HG03469 (cell line): ENCODE results near the gene SCGB3A2.

Experiments used
- ATAC-seq: cut with Tn5 transposase; IDR thresholded peaks from one replicate; pipeline ENCODE4 v1.9.1; 2021; ENCODE audit warnings: mild to moderate bottlenecking, moderate library complexity, moderate number of reproducible peaks; ENCODE audit not compliant: unreplicated experiment

The SCGB3A2 gene, protein sequence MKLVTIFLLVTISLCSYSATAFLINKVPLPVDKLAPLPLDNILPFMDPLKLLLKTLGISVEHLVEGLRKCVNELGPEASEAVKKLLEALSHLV

DNA sequence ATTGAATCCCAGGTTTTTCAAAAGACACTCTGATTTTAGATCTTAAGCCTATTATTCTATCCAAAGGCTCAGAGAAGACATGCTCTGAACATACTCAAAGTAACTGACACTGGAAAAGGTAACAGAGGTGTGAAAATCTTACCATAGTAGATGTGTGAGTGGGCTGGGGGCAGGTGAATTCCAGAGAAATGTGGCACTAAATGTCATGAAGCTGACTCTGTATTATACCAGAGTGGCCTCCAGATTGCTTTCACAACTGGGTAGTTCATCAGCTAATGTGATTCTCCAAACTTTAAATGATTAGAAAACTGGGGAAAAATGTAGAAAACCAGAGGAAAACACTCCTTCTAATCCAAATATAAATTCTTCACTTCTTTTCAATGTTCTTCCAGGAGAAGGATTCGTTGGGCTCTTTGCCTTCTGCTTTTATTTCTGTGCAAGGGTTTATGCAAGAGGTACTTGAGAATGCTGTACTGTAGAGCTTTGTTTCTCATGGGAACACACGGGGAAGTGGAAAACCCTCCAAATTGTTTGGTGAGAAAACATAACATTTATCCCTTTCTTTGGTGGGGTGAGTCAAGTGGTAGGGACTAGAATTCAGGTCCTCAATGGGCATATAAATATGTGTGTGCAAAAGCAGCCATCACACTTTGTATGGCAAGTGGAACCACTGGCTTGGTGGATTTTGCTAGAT lies at the start of gene SCGB3A2:
SCGB3A2 (plus strand) TSS at position 646 of the 694 bp plus-strand sequence. CDS start 93 bp downstream, outside the sequence.
- ATAC-seq: no peak

DNA sequence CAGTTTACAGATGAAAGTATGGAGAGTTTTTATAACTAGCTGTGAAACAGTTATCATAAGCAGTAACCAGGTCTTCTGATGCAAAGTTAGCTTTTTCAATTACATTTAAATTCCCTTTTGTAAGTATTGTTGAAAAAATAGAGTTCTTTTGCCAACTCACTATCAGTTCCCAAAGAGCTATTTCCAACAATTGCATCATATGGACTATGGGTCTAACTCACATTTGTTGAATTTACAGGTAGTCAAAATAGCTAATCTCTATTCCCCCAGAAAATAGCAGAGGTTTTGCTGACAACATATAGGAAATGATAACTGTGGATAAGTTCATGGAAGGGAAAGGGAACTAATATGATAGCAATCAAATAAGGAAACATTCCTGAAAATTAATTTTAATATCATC lies 48.5 kb upstream of the SCGB3A2 start:
- no peak for ATAC-seq

DNA sequence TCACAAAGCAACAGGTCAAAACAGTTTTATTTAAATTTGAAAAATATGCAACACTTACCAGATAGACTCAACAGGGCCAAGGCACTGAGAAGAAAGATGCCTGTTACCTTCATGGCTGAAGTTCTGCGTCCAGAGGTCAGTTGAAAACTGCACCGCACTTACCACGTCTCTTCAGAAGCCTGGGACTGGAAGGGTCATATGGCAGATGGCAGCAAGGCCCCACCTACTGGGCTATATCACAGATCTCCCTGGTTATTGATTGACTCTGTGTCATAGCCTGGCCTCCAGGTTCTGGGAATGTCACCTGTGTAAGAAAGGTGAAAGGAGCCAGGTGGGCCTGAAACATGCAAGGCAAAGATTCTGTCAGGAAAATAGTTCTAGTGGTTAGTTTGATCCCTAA lies 47.0 kb upstream of the SCGB3A2 start, which contains the start of gene SPINK1:
SPINK1 (minus strand) TSS at position 207 of the 400 bp plus-strand sequence; CDS start at position 113, 94 bp downstream.
- no peak for ATAC-seq

DNA sequence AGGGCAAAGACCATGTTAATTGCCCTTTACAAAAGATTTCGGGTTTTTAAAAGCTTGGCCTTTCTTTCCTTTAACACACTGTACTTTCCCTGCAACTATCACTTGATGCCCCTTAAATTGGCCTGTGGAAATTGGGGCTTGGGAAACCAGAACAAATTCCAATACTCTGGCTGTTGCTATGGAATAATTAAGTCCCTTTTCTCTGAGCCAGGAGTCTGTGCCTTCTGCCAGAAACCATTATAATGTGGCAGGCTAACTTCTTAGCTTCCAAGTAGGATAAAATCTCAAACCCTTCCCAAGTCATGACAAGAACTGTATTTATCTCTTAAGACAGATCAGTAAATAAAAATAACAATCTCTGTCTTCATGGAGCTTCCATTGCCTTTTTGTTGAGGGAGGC lies 46.0 kb upstream of the SCGB3A2 start:
- no peak for ATAC-seq

DNA sequence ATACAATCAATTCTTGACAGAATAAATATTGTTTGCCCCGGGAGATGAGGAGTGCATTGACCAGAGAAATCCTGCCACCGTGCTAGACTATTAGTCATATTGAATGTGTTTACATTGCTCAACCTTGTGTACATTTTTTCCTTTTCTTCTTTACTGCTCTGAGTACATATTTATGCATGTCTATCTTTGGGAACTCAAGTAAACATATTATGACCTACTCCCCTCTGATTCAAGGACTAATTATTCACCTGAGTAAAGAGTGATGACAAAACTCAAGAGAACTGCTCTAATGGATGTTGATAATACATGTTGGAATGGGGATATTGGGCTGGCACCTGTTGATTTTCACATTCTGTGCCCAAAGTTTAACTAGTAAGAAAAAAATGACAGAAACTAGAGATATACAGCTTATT lies 43.1 kb upstream of the SCGB3A2 start:
- no peak for ATAC-seq

DNA sequence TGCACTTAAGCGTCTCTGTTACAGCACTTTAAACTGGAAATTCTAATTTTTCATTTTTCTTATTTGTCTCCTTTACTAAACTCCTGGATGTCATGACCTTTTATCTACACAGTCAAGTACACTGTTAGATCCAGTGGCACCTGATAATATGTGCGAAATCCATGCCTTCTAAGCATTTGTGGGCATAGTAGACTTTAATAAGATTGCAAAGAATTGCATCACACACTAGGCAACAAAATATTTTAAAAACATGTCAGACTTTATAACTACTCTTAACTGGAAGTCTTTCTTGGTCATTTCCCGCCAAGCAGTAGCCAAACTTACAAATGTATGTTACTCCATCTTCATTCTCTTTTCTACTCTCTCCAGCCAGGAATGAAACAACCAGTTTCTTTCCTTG lies 42.1 kb upstream of the SCGB3A2 start:
- ATAC-seq: no peak

DNA sequence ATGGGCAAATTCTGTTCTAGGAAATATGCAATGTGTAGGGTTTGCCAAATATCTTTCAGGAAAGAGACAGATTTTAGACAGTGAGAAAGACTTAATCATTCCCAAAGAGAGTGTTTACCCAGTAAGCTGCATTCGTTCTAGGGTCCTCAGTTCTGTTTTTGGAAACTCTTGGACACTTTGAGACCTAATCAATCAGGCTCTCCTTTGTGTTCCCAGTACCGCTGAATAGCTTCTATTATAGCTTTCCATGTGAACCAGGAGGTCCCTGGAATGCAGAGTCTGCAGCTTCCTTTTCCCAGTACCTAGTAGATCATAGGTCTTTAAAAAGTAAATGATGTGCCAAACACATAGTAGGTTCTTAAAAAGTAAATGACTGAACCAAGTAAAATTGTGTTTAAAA lies 35.6 kb upstream of the SCGB3A2 start:
- no peak for ATAC-seq

DNA sequence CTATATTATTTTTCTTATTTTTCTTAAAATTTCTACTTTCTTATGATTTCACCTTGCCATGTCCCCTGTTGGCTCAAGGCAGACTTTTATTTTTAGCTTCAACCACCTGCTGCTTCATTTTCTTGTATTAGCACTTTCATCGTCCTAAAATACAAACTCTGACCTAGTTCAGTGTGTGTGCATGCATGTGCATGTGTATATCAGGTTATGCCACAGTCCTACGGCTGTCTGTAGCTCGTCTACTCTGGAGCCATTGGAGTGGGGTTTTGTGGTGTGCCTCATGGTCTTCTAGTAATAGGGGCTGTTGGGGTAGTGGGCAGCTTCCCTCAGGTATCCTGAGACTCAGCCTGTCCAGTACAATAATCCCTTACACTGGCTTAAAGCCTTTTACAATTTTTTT lies 33.7 kb upstream of the SCGB3A2 start:
- no peak for ATAC-seq

DNA sequence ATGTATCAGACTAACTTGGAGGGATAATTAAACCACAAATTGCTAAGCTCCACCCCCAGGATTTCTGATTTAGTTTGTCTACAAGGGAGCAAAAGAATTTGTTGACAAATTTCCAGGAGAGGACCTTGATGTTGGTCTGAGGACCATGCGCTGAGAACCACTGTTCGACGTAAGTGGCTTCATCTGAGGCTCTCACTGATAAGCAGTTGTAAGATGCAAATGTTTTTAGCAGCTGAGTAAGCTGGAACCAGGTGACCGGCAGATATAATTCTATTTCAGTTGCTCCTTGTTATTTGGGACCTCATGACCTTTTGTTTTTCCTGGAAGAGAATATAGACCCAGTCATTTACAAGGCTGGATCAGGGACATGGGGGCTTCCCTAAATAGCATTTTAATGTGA lies 32.9 kb upstream of the SCGB3A2 start:
- ATAC-seq: no peak

DNA sequence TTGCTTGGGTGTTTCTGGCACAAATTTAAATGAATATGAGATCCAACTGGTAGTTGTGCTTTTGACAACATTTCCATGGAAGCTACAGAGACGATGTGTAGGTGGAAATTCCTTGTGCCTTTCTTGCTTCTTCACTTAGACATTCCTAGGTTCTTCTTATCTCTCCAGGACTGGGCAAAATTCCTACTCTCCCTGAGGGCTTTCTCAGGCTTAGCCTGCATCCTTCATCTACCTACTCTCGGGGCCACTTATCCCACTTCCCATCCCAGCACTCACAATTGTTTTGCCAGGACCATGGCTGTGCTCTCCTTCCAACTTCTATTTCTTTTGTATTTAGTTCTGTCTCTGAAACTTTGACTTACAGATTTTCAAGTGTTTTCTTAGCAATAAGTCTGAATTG lies 29.3 kb upstream of the SCGB3A2 start:
- ATAC-seq: no peak

DNA sequence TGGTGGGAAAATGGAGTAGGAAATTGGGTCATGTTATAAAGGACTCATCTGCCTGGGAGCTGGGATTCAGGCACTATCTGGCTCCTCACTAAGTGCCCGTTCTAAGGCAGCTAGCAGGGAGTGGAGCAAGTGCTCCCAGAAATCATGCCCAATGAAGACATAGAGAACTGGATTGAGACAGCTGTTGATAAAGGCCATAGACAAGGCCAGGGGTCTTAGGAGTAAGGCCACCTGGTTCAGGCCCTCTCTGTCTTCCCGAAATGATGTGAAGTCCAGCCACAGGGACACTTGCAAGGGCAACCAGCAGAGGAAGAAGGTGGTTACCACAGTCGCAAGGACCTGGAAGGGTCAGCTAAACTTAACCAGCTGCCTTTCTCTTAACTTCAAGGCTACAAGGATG lies 26.9 kb upstream of the SCGB3A2 start:
- no peak for ATAC-seq

DNA sequence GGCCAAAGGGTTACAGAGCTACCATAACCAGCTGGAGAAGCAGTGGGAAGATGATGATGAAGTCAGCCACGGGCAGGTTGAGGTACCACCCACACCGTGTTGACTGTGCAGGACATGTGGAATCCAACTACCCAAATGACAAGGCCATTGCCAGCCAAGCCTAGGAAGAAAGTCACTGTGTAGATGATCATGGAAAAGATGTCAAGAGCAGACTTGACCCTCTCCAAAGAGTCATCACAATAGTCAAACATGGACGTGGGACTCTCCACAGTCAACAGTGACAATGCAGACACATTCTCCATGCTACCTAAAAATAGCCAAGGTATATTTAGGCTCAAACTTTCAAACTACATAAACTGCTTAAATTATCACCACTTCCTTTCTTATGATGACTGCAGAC lies 26.1 kb upstream of the SCGB3A2 start:
- ATAC-seq: no peak

DNA sequence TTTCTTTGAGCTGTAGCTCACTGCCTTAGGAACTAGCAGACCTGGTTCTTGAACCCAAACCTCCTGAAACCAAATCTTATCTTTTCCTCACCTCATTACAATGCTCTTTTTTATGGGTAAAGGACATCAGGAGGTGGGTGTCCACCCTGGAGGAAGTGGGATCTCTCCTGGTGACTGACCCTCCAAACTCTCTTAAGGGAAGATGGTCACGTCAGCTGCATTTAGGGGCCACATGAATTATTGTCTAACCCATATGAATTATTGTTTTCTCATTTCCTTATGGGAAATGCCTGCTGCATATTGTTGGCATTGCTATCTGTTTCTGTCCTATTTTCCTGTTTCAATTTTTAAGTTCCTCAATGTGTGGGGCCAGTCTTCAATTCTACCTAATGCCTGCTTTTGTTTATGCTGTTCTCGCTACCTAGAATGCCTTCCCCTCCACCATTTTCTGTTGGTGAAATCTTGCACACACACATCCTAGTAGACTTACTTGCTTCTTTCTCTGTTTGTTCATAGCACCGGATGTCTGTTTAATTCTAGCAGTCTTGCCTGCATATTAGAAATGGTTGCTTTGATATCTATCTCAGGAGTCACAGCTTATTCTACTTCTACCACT lies 25.0 kb upstream of the SCGB3A2 start:
- ATAC-seq: no peak

DNA sequence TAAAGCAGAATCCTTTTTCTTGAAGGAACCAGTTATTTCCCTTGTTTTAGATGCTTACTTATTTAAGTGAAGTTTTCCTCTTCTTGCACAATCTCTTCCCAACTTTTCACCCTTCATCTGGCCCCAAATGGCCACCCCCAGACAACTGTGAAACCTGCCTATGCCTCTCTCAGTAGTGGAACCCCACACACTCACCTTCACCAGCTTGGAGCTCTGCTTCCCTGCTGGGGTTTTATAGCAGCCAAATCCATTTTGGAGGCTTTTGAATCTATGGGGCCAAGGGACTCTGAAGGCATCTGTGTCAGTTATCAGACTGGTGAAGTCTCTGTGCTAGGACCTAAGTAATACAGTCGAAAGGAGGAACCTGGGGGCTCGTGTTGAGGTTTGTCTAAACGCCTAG lies 24.2 kb upstream of the SCGB3A2 start:
- no peak for ATAC-seq

DNA sequence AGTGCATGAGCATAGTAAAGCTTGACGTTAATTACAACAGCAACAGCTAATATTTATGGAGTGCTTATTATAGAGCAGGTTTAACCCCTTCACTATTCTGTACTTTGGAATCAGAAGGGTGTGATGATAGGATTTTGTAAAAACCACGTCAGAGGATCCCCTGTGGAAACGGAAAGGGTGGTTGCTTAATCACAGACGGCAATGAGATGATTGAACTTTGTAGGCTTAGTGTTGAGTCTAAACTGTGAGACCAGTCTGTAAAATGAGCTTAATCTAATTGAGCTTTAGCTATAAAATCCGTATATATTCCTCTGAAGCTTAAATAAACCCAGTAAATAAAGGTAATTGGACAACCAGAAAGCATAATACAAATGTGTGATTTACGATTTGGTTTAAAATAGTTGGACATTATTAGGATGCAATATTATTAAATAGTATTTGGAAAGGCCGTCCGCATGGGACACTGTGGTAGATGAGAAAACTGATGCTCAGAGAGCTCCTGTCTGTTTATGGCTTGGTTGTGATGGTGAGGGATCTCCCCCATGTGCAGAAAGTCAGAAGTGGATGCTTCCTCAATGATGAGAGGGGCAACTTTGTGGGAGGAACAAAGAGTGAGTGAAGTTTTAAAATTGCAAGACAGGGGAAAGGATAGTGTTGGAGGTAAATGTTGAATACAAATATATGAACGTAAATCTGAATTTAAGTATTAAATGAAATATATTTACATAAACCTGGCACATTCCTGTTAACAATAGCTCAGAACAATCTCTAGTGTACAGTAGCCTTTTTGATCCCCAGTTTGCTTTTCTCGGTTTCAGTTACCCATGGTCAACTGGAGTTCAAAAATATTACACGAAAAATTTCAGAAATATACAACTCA lies 23.4 kb upstream of the SCGB3A2 start:
- ATAC-seq: no peak

DNA sequence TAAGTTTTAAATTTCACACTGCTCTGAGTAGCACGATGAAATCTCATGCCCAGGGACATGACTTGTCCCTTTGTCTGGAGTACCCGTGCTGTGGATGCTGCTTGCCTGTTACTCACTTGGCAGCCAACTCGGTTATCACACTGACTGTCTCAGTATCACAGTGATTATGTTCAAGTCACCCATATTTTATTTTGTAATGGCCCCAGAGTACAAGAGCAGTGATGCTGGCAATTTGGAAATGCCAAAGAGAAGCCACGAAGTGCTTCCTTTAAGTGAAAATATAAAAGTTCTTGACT lies 22.8 kb upstream of the SCGB3A2 start:
- no peak for ATAC-seq

DNA sequence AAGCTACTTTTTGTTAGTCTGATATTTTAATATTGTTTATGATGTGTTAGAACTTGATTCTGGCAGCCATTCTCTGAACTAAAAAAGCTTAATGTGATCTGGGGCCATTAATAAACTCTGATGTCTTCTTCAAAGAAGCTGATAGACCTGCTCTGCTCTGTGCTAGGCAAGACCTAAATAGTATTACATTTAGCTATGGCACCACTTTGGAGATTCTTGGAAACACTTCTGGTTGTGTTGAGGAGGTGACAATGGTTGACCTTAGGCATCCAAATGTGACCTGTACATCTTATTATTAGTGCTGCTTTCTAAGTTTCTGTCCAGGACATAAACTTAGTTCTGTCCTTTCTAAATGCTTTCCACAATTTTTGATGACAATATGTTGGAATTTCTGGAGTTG lies 21.7 kb upstream of the SCGB3A2 start:
- ATAC-seq: no peak

DNA sequence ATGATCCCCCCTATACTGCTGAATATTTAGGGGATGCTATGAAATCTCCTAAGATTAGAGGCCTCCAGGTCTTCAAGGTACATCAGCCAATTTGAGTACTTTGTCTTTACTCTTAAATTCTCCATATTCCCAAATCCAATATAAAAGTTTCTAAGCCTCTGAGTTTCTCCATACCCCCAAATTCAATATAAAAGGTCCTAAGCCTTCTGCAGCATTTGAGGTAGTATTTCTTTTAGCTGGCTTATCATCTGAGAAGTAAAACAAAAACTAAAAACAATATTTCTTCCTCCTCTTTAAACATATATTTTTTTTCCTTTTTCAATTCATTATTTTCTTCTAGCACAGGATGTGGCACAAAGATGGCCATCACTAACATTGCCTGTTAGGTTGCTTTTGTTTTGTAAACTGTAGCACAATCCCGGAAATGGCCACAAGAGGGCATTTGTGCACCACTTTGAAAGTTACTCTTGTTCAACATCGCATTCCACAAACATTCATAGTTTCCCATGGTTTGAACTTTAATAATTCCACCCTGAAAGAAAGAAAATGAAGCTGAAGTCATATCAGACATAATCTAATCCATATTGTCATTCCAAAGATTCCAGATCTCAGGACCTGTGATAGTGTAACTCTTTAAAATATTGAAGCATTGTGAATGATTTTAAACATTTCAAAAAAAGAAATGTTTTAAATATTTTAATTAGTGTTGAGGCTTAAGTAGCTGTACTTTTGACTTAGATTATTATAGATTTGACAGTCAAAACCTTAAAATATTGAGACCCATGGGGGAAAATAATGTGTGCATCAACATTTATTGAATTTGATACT lies 21.0 kb upstream of the SCGB3A2 start:
- ATAC-seq: peak; percentile 93

DNA sequence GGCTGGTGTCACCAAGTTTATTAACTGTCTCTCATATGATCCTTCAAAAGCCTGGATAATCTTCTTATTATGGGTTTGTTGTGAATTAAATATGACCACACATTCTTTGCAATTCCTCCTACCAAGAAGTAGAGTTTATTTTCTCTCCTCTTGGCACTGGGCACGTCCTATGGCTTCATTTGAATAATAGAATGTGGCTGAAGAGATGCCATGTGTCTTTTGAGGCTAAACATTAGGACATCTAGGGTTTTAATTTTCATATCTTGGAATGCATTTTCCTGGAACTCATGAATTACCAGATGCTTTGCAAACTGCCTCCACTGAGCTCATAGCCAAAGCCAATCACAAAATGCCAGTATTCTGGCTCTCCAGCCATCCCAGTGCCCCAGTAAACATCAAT lies 19.9 kb upstream of the SCGB3A2 start:
- no peak for ATAC-seq

DNA sequence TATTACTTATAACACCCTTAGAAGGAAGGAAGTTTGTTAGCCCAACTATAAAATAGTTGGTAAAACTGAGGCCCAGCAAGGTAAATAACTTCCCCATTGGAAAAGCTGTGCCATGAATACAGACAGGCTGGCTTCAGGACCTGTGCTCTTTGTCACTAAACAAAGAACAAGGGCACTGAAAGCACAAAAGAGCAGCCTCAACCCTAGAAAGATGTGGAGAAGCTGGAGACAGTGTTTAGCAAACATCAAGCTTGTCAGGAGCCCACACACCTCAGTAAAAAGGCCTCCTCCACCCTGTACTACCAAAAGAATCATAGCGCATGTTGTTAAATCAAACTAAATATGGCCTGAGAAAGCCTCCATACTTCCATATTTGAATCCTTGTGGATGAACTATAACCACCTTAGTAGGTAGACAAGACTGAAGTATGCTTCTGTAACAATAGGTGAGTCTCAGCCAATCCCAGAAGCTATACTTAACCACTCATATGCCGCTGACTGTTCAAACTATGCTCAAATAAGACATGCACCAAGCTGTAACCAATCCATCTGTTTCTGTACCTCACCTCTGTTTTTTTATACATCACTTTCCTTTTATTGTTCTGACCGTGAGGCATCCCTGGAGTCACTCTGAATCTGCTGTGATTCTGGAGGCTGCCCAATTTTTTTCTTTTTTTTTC lies 18.4 kb upstream of the SCGB3A2 start:
- ATAC-seq: no peak
